Small intestine (tissue), 7 donors: ENCODE data around the gene ITFG1. TPM values are rescaled to one million over a fixed set of nuclear protein-coding genes. Genes with fewer than 3 reads are reported as not detected.
A peak's percentile ranks its signal among the peaks of the same experiment; 100 is the strongest.
"Not testable (repeated sequence)": the region's sequence is repeated elsewhere in the genome, so short reads cannot be mapped to it uniquely, and the experiment has no call there.

ENCODE experiments used
- DNase-seq, 2 donors: peaks; one replicate each; pipeline versions ENCODE4 v3.0.0 to v3.0.0-alpha.2; 2013
- FAIRE-seq: peaks from 2 replicates; lab custom pipeline; 2012; peaks lifted over from hg19 to GRCh38; lab: Jason Lieb, UNC
- H3K27ac ChIP-seq, 3 donors: one replicate each; pipeline ENCODE4 v1.5.1; 2013; ENCODE audit warnings: low read length in 2 of 3, mild to moderate bottlenecking in 2 of 3, control low read depth in 1 of 3, inconsistent platforms in 1 of 3, low read depth in 1 of 3, moderate library complexity in 1 of 3
- H3K27me3 ChIP-seq, 3 donors: one replicate each; pipeline ENCODE4 v1.6.1; 2013; ENCODE audit warnings: low read length in 3 of 3, inconsistent platforms in 1 of 3; ENCODE audit not compliant: control insufficient read depth in 3 of 3, insufficient read depth in 3 of 3
- H3K36me3 ChIP-seq, 3 donors: one replicate each; pipeline ENCODE4 v1.6.1; 2013; ENCODE audit warnings: low read length in 3 of 3, inconsistent platforms in 1 of 3, low read depth in 1 of 3, mild to moderate bottlenecking in 1 of 3, moderate library complexity in 1 of 3; ENCODE audit not compliant: control insufficient read depth in 3 of 3, insufficient read depth in 2 of 3
- H3K4me1 ChIP-seq, 3 donors: one replicate each; pipeline ENCODE4 v1.6.1; 2013; ENCODE audit warnings: low read length in 2 of 3, inconsistent platforms in 1 of 3, low read depth in 1 of 3, mild to moderate bottlenecking in 1 of 3, moderate library complexity in 1 of 3; ENCODE audit not compliant: control insufficient read depth in 3 of 3, insufficient read depth in 2 of 3
- H3K4me3 ChIP-seq, 3 donors: one replicate each; pipeline ENCODE4 v1.5.1; 2013; ENCODE audit warnings: low read length in 3 of 3, control low read depth in 1 of 3, inconsistent platforms in 1 of 3, low read depth in 1 of 3, mild to moderate bottlenecking in 1 of 3, moderate library complexity in 1 of 3
- H3K9me3 ChIP-seq, 2 donors: one replicate each; pipeline ENCODE4 v1.6.1; 2013; ENCODE audit warnings: low read depth in 1 of 2, low read length in 1 of 2; ENCODE audit not compliant: control insufficient read depth in 2 of 2, insufficient read depth in 1 of 2
- WGBS, 3 donors: extraction: QIAGEN DNeasy Blood & Tissue Kit; methylation state at CpG; one replicate each; pipeline ENCODE4 v1.1.7; 2013; 5-methylcytosine and 5-hydroxymethylcytosine counted together
- polyA plus RNA-seq, 4 donors: library from polyadenylated mRNA; stranded (reverse) in 3 of 4; unstranded in 1 of 4; fragments of 200-250 nt in 3 of 4; fragments of 120-200 nt in 1 of 4; gene quantifications; one replicate each; pipeline versions ENCODE4 v1.2.1 to v1.2.3, GENCODE V29; 2013
- donor health status: healthy with polysubstance abuse.
- donor health status: control.
- donor health status: control.
- donor health status: Bipolar disorder and iron deficiency.
- donor health status: healthy.

ITFG1 gene
- polyA plus RNA-seq, 4 donors = 19.5 to 59.9 (median 25.5) TPM

- Histone ChIP-seq H3K4me3 (no peak overlapping the region), H3K27me3 (no peaks in the 10 kb centered on the region), H3K9me3 (no peaks in the 10 kb centered on the region), H3K36me3 (no peaks in the 10 kb centered on the region), H3K4me1 (peaks cover 2 to 11% (median 2%) of the 10 kb centered on the region in 3 donors), H3K27ac (no peak overlapping the region)
- DNase-seq (no peak), FAIRE-seq (no peak)
- whole genome bisulfite sequencing, 3 donors = 94 to 96% (median 95%) methylated on average over 7 of the region's 7 CpGs
Measured at GRCh38 chr16:47470211-47470610, 9.3 kb upstream of the ITFG1 start.

GRCh38 chr16:47469227-47469626, 8.4 kb upstream of the ITFG1 start:
- DNase-seq (no peak), FAIRE-seq (no peak)
- Histone ChIP-seq H3K27me3 (no peaks in the 10 kb centered on the region), H3K9me3 (no peaks in the 10 kb centered on the region), H3K4me1 (peaks cover 2 to 11% (median 2%) of the 10 kb centered on the region in 3 donors), H3K36me3 (peaks cover 0 to 3% (median 2%) of the 10 kb centered on the region in 3 donors), H3K4me3 (no peak overlapping the region), H3K27ac (no peak overlapping the region)
- WGBS, 3 donors = 94 to 100% (median 97%) methylated on average over 1 of the region's 1 CpG

- not testable (repeated sequence) for FAIRE-seq, H3K27ac ChIP-seq, H3K4me3 ChIP-seq, H3K27me3 ChIP-seq, DNase-seq, H3K9me3 ChIP-seq, H3K36me3 ChIP-seq
- WGBS, 3 donors = 93 to 98% (median 96%) methylated on average over 7 of the region's 7 CpGs
- H3K4me1 ChIP-seq = peaks cover 2 to 11% (median 8%) of the 10 kb centered on the region in 3 donors
Measured at GRCh38 chr16:47468070-47468689, 7.3 kb upstream of the ITFG1 start.

- H3K4me1 ChIP-seq = peaks cover 2 to 11% (median 8%) of the 10 kb centered on the region in 3 donors
- FAIRE-seq = no peak
- WGBS, 3 donors = 86 to 90% (median 88%) methylated on average over 2 of the region's 2 CpGs
Measured at GRCh38 chr16:47467501-47467900, 6.6 kb upstream of the ITFG1 start.

GRCh38 chr16:47465919-47466630, 5.2 kb upstream of the ITFG1 start:
- peaks cover 0 to 4% (median 2%) of the 10 kb centered on the region in 3 donors for H3K36me3 ChIP-seq
- FAIRE-seq (no peak), DNase-seq (no peak)
- no peak overlapping the region for H3K4me3 ChIP-seq
- no peaks in the 10 kb centered on the region for H3K9me3 ChIP-seq
- peaks cover 2 to 8% (median 7%) of the 10 kb centered on the region in 3 donors for H3K4me1 ChIP-seq
- no peaks in the 10 kb centered on the region for H3K27me3 ChIP-seq
- 65 to 82% (median 71%) methylated on average over 2 of the region's 2 CpGs for WGBS, 3 donors
- no peak overlapping the region for H3K27ac ChIP-seq

More at GRCh38 chr16:47467501-47467900, 6.6 kb upstream of the ITFG1 start:
- H3K4me3 ChIP-seq = no peak overlapping the region
- H3K27ac ChIP-seq = no peak overlapping the region
- peaks cover 0 to 4% (median 2%) of the 10 kb centered on the region in 3 donors for H3K36me3 ChIP-seq
- H3K9me3 ChIP-seq = no peaks in the 10 kb centered on the region
- no peak for DNase-seq
- H3K27me3 ChIP-seq = no peaks in the 10 kb centered on the region

GRCh38 chr16:47463771-47464624, 3.1 kb upstream of the ITFG1 start:
- Histone ChIP-seq H3K27ac (no peak overlapping the region), H3K27me3 (no peaks in the 10 kb centered on the region), H3K36me3 (peaks cover 0 to 4% (median 2%) of the 10 kb centered on the region in 3 donors), H3K9me3 (no peaks in the 10 kb centered on the region), H3K4me1 (peaks cover 0 to 13% (median 2%) of the 10 kb centered on the region in 3 donors), H3K4me3 (no peak overlapping the region)
- FAIRE-seq = no peak
- 77 to 87% (median 86%) methylated on average over 11 of the region's 11 CpGs for WGBS, 3 donors
- no peak for DNase-seq

- peaks cover 0 to 13% (median 2%) of the 10 kb centered on the region in 3 donors for H3K4me1 ChIP-seq
- H3K4me3 ChIP-seq = peak overlapping the region; percentile 64 to 96 (median 76)
- FAIRE-seq (no peak), DNase-seq (peak; percentile 69 to 84)
- H3K27ac ChIP-seq = peak overlapping the region; percentile 89 to 99 (median 97)
- H3K36me3 ChIP-seq = peaks cover 2 to 4% (median 3%) of the 10 kb centered on the region in 3 donors
- 1 to 2% (median 1%) methylated on average over 17 of the region's 17 CpGs for WGBS, 3 donors
- no peaks in the 10 kb centered on the region for H3K27me3 ChIP-seq
- no peaks in the 10 kb centered on the region for H3K9me3 ChIP-seq
Measured at GRCh38 chr16:47461598-47462266, 869 bp upstream of the ITFG1 start.
